ENCODE data around the gene TPSG1. TPM values are rescaled to one million over a fixed set of nuclear protein-coding genes. Genes with fewer than 3 reads are reported as not detected.

TPSG1 gene
- total RNA-seq, 1 donor from 2014 or later: not detected

DNA sequence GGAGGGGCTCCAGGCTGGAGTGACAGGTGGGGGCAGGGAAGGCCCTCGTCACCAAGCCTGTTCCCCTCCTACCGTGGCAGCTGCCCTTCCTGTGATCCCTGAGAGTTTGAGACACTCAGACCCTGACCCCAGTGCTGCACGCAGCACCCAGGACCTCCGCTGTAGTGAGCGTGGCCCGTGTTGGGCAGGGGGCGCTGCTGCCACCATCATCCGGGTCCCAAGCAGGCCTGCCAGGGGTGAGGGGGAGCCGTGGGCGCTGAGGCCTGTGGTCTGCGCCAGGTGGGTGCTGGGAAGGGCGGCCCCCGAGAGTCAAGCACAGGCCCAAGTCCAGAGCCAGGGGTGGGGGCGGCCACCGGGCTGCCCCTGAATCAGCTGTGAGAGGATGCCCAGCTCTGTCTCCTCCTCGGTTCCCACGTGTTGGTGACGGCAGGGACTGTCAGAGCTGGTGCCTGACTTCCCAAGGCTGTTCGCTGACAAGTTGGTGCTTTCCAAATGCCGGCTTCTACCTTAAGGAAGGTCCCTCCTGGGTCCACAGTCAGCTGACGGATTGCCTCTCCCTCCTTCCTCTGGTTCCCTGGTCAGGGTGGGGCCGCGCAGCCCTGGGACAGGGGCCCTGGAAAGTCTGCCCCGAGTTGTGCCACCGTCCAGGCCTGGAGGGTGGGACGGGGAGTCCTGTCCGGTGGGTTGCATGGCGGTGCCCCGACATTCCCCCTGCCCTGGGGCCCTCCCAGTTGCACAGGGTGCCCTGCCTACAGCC lies 31.1 kb downstream of the TPSG1 start:
- no peaks in the 10 kb centered on the region for H3K9me3 ChIP-seq (ENCODE audit: insufficient read depth, low read depth, low read length)
- peaks cover 58% of the 10 kb centered on the region for H4K20me1 ChIP-seq (ENCODE audit: insufficient read depth, low read length)
- H3K9ac ChIP-seq (ENCODE audit: low read length): no peak overlapping the region
- Mint-ChIP-seq H3K9me3 (ENCODE audit: unreplicated experiment) (no peaks in the 10 kb centered on the region), H3K4me1 (ENCODE audit: low read depth, unreplicated experiment) (no peaks in the 10 kb centered on the region), H3K27me3 (ENCODE audit: low read depth, unreplicated experiment) (peaks cover 11% of the 10 kb centered on the region), H3K27ac (ENCODE audit: unreplicated experiment) (no peak overlapping the region), H3K36me3 (ENCODE audit: low read depth, unreplicated experiment) (no peaks in the 10 kb centered on the region), H3K4me3 (ENCODE audit: unreplicated experiment) (no peak overlapping the region)
- H3K36me3 ChIP-seq (ENCODE audit: insufficient read depth, low read length): no peaks in the 10 kb centered on the region
- no peak for TF ChIP-seq EZH2 (IDR thresholded peaks at IDR 0.05; ENCODE audit: insufficient read depth, low read length)
- TF ChIP-seq, protein P1, sequence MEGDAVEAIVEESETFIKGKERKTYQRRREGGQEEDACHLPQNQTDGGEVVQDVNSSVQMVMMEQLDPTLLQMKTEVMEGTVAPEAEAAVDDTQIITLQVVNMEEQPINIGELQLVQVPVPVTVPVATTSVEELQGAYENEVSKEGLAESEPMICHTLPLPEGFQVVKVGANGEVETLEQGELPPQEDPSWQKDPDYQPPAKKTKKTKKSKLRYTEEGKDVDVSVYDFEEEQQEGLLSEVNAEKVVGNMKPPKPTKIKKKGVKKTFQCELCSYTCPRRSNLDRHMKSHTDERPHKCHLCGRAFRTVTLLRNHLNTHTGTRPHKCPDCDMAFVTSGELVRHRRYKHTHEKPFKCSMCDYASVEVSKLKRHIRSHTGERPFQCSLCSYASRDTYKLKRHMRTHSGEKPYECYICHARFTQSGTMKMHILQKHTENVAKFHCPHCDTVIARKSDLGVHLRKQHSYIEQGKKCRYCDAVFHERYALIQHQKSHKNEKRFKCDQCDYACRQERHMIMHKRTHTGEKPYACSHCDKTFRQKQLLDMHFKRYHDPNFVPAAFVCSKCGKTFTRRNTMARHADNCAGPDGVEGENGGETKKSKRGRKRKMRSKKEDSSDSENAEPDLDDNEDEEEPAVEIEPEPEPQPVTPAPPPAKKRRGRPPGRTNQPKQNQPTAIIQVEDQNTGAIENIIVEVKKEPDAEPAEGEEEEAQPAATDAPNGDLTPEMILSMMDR (IDR thresholded peaks at IDR 0.05; ENCODE audit: insufficient read depth, low read depth, low read length): no peak
- no peak for DNase-seq (ENCODE audit: low read depth)
- no peak overlapping the region for H3K4me3 ChIP-seq (ENCODE audit: insufficient read depth, low read depth, low read length)
- FAIRE-seq: no peak
- H2AFZ ChIP-seq (ENCODE audit: low read depth, low read length): no peak overlapping the region
- no peaks in the 10 kb centered on the region for H3K79me2 ChIP-seq (ENCODE audit: insufficient read depth, low read length)
- H3K4me2 ChIP-seq (ENCODE audit: low read length): no peak overlapping the region
- H3K27me3 ChIP-seq (ENCODE audit: insufficient read depth, low read length): no peaks in the 10 kb centered on the region
- H3K4me1 ChIP-seq (ENCODE audit: insufficient read depth, low read length): peaks cover 2% of the 10 kb centered on the region
- no peak overlapping the region for H3K27ac ChIP-seq (ENCODE audit: low read depth, low read length)

DNA sequence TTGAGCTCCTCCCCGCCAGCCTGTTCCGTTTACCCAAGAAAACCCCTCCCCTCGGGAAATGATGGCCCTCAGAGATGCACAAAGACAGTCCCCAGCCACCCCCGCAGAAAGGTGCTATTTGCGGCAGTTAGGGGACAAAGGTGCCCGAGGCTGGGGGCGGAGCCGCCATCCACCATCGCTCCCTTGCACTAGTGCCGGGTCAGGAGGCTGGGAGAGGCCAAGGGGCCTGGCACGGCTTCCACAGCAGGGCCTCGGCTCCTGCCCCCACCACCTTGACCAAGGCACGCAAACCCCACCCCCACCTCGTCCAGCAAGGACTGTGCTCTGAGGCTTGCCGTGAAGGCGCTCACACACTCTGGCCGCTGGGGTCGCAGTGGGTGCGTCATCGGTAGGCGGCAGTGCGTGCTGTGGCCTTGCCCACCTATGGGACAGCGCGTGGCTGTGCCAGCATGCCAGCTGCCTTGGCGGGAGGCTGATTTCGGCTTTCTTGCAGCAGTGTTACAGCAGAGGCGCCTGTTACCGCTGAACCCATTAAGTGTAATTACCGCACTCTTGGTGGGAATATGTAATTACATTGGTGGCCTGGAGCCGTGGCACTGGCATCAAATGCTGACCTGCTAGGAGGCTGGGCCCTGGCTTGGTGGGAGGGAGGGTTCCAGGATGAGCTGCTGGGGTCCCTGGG lies 31.8 kb downstream of the TPSG1 start:
- no peak overlapping the region for H3K4me2 ChIP-seq (ENCODE audit: low read length)
- H3K27ac ChIP-seq (ENCODE audit: low read depth, low read length): no peak overlapping the region
- peaks cover 2% of the 10 kb centered on the region for H3K4me1 ChIP-seq (ENCODE audit: insufficient read depth, low read length)
- H3K36me3 ChIP-seq (ENCODE audit: insufficient read depth, low read length): no peaks in the 10 kb centered on the region
- peaks cover 11% of the 10 kb centered on the region for H3K27me3 Mint-ChIP-seq (ENCODE audit: low read depth, unreplicated experiment)
- H3K9ac ChIP-seq (ENCODE audit: low read length): no peak overlapping the region
- no peaks in the 10 kb centered on the region for H3K9me3 ChIP-seq (ENCODE audit: insufficient read depth, low read depth, low read length)
- no peaks in the 10 kb centered on the region for H3K79me2 ChIP-seq (ENCODE audit: insufficient read depth, low read length)
- no peak overlapping the region for H2AFZ ChIP-seq (ENCODE audit: low read depth, low read length)
- DNase-seq (ENCODE audit: low read depth): no peak
- no peak overlapping the region for H3K4me3 ChIP-seq (ENCODE audit: insufficient read depth, low read depth, low read length)
- no peaks in the 10 kb centered on the region for H3K4me1 Mint-ChIP-seq (ENCODE audit: low read depth, unreplicated experiment)
- H4K20me1 ChIP-seq (ENCODE audit: insufficient read depth, low read length): peaks cover 62% of the 10 kb centered on the region
- H3K27ac Mint-ChIP-seq (ENCODE audit: unreplicated experiment): no peak overlapping the region
- H3K4me3 Mint-ChIP-seq (ENCODE audit: unreplicated experiment): no peak overlapping the region
- no peaks in the 10 kb centered on the region for H3K9me3 Mint-ChIP-seq (ENCODE audit: unreplicated experiment)
- TF ChIP-seq EZH2 (IDR thresholded peaks at IDR 0.05; ENCODE audit: insufficient read depth, low read length): no peak
- TF ChIP-seq, protein P1 (IDR thresholded peaks at IDR 0.05; ENCODE audit: insufficient read depth, low read depth, low read length): no peak
- no peaks in the 10 kb centered on the region for H3K36me3 Mint-ChIP-seq (ENCODE audit: low read depth, unreplicated experiment)
- no peak for FAIRE-seq
- no peaks in the 10 kb centered on the region for H3K27me3 ChIP-seq (ENCODE audit: insufficient read depth, low read length)

Measured in astrocyte (in vitro differentiated cells and primary cell).